ENCODE data around the gene ATP9B.
A peak's percentile ranks its signal among the peaks of the same experiment; 100 is the strongest.
"Not testable (repeated sequence)": the region's sequence is repeated elsewhere in the genome, so short reads cannot be mapped to it uniquely, and the experiment has no call there.

The ATP9B gene

GRCh38 chr18:79151191-79151590 lies 82.0 kb downstream of the ATP9B start:
- DNase-seq, result no peak

DNA sequence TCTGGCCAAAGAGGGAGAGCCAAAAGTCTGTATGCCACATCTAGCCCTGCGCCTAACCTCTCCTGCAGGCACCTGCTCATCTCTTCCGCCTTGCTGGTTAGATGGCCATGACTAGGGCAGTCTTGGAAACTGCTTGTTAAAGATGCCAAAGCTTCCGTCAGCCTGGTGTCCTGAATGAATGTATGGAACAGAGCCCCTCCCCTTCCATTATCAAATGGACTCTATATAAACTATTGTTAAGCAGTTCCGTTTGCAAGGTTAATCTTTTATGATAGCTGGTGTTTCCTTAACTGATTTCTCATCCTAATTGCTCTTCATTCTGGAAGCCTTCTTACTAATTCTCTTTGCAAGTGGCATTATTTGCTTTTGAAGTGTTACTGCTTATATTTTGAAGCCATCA lies 87.1 kb downstream of the ATP9B start:
- DNase-seq, result no peak

GRCh38 chr18:79164706-79165105 lies 95.5 kb downstream of the ATP9B start:
- DNase-seq, result no peak

DNA sequence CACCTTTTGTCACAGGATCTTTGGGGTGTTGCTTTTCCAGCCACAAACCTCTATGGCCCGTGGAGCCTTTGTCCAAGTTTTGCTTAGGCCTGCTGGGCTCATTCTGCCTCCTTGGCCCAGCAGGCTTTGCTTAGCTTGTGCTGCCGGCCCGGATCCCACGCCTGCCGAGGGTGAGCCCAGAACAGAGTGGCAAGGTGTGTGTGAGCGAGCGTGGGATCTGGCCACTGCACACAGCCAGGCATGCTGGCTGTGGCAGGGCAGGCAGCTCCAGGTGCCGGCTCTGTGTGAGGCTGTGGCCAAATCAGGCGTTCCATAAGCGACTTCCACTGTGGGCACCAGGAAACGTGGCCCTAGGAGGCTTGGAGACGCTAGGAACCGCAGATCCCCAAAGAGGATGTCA lies 97.5 kb downstream of the ATP9B start:
- no peak for DNase-seq

DNA sequence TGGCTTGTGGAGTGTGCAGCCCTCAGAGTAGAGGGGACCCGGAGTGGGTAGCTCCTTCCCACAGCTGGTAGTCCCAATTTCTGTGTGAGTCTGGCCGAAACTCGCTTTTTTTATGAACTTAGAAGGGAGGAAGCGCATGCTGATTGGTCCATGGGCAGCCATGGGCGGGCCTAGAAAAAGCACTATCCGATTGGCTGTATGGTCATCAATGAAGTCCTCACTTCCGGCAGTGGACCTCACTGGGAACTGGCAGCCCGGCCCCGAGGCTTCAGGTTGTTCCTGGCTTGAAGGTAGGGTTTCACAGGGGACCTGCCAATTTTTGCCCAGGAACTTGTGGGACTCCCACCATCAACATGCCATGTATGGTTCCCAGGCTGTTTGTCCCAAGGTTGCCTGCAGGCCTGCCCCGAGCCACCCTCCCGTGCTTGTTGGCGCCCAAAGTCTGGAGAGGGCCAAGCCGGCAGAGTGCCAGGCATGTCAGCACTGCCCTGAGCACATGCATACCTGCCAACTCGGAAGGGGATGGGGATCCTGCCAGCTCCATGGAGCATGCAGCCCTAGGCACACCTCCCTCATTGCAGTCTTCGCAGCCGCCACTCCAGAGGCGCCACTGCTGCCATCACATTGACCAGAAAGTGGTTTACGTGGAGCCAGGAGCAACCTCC lies 98.5 kb downstream of the ATP9B start:
- DNase-seq, result no peak

- DNase-seq, result no peak
These were observed 100.9 kb downstream of the ATP9B start for GRCh38 chr18:79169958-79170555.

GRCh38 chr18:79172331-79172730 lies 103.1 kb downstream of the ATP9B start:
- DNase-seq, result not testable (repeated sequence)

DNA sequence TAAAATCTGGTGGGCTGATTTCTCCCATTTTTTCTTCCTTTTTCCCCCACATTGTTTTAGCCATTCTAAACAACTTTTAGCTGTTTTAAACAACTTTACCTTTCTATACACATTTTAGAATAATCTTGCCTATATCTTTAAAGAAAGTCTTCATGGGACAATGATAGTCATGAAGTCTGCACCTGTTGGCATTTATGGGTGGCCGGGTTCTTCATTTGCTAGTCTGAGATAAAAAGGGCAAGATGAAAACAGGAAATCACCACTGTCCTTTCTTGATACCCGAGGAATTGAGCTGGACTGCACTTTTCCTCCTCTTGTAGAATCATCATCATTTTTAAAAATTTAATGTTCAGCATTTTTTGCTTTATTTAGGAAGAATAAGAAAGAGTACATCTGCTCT lies 104.5 kb downstream of the ATP9B start:
- DNase-seq, result no peak

GRCh38 chr18:79178113-79178531 lies 108.9 kb downstream of the ATP9B start:
- no peak for DNase-seq

DNA sequence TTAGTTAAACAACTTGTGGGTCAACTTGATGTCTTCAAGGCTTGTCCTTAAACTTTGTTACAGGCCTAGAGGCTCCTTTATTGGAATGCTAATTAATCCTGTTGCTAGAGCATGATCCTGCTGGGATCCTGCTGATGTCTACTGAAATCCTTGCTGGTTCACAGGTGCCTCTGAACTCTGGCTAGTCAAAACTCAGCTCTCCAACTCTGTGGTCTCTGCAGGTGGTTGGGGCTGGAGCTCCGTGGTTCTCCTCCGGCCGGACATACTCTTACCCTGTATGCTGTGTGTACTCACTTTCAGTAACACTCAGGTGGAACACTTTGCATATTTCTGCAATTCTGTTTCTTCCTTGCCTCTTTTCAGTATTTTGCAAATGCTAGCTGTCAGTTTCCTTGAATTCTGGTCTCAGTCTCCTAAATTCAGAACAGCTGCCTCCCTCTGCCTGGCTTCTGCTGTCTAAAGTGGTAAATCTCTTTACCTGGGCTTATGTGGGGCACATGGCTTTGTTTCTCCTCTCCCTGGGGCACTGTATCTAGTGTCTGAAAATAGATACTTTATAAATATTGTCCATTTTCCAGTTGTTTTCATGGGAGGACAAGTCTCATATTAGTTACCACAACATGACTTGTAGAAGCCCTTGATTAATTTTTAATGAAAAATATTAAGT lies 113.0 kb downstream of the ATP9B start:
- no peak for DNase-seq

GRCh38 chr18:79185648-79186047 lies 116.5 kb downstream of the ATP9B start:
- no peak for DNase-seq

- peak; percentile 20 for DNase-seq
These were observed 117.5 kb downstream of the ATP9B start for GRCh38 chr18:79186649-79187048.

- DNase-seq, result no peak
These were observed 118.5 kb downstream of the ATP9B start for GRCh38 chr18:79187532-79188277.

- DNase-seq, result no peak
These were observed 122.2 kb downstream of the ATP9B start for GRCh38 chr18:79191418-79191817.

GRCh38 chr18:79191956-79192355 lies 122.8 kb downstream of the ATP9B start:
- peak; percentile 32 for DNase-seq

GRCh38 chr18:79193826-79194225 lies 124.6 kb downstream of the ATP9B start:
- no peak for DNase-seq

GRCh38 chr18:79195716-79196683 lies 126.8 kb downstream of the ATP9B start:
- no peak for DNase-seq

GRCh38 chr18:79197531-79197930 lies 128.3 kb downstream of the ATP9B start:
- DNase-seq, result no peak

DNA sequence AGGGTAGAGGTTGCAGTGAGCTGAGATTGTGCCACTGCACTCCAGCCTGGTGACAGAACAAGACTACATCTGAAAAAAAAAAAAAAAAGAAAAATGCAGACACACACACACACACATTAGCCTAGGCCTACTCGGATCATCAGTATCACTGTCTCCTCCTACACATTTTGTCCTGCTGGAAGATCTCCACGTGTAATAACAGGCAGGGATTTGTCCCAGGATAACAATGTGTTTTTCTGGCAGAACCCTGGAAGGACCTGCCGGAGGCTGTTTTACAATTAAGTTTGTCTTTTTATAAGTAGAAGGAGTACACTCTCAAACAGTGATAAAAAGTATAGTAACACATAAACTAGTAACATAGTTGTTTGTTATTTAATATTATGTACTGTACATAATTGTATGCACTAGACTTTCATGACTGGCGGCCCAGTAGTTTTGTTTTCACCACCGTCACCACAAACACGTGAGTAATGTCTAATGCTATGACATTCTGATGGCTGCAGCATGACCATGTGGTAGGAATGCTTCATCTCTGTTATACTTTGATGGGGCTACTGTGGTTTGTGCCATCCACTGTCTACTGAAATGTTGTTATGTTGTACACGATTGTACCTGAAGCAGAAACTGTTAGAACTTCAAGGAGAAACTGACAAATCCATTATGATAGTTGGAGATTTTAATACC lies 130.6 kb downstream of the ATP9B start:
- peak; percentile 30 for DNase-seq

- no peak for DNase-seq
These were observed 131.5 kb downstream of the ATP9B start for GRCh38 chr18:79200546-79201268.

- peak; percentile 36 for DNase-seq
These were observed 133.9 kb downstream of the ATP9B start for GRCh38 chr18:79203017-79203605.

Data from activated CD4-positive, alpha-beta T cell treated with anti-CD3 and anti-CD28 coated beads, Interleukin-2, Interleukin-6, amounts not matched to agents 100 ng/mL and 50 ng/mL, durations not matched to agents 16 hours and 8 hours (primary cell).